Tibial nerve (tissue), 4 donors: ENCODE measurements around the gene TEAD3.

Source experiments
- EP300 ChIP-seq, 2 donors: sonication (generic); formaldehyde crosslinking; IDR thresholded peaks; one replicate each; pipeline ENCODE4 v1.6.1; 2017; ENCODE audit warnings: antibody characterized with exemption in 2 of 2, mild to moderate bottlenecking in 1 of 2
- POLR2A ChIP-seq, 2 donors: fragments of 450-650 bp; IDR thresholded peaks; one replicate each; pipeline ENCODE4 v1.6.1; 2017; ENCODE audit warnings: antibody characterized with exemption in 2 of 2, mild to moderate bottlenecking in 2 of 2, moderate library complexity in 2 of 2
- TF ChIP-seq, protein P1 (sequence below), 5 experiments: fragments of 200-600 bp in 3 of 5; fragments of 450-650 bp in 2 of 5; sonication (generic) in 3 of 5; IDR thresholded peaks; one replicate each; pipeline ENCODE4 v1.5.1; 2016 to 2019; ENCODE audit warnings: antibody characterized with exemption in 5 of 5, mild to moderate bottlenecking in 3 of 5, moderate library complexity in 2 of 5

DNA sequence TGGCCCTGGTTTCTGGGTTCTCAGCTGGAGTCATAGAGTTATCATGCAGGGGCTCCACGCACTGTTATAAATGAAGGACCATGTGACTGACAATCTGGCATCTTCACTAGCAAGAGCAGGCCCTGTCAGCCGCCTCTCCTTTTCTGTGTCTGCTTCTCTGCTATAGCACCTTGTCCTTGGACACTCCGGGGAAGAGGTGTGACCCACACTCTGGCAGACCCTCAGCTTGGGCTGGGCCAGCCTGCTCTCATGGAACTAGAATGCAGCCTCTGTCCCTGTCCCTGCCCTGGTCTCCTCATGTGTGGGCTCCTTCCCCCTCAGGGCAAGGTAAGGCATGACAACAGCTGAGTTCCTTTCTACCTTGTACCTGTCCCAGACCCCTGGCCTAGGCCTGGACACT, 55.7 kb downstream of the TEAD3 start:
- TF ChIP-seq POLR2A (IDR thresholded peaks at IDR 0.05) (no peak), EP300 (IDR thresholded peaks at IDR 0.05) (no peak)
- TF ChIP-seq, protein P1, sequence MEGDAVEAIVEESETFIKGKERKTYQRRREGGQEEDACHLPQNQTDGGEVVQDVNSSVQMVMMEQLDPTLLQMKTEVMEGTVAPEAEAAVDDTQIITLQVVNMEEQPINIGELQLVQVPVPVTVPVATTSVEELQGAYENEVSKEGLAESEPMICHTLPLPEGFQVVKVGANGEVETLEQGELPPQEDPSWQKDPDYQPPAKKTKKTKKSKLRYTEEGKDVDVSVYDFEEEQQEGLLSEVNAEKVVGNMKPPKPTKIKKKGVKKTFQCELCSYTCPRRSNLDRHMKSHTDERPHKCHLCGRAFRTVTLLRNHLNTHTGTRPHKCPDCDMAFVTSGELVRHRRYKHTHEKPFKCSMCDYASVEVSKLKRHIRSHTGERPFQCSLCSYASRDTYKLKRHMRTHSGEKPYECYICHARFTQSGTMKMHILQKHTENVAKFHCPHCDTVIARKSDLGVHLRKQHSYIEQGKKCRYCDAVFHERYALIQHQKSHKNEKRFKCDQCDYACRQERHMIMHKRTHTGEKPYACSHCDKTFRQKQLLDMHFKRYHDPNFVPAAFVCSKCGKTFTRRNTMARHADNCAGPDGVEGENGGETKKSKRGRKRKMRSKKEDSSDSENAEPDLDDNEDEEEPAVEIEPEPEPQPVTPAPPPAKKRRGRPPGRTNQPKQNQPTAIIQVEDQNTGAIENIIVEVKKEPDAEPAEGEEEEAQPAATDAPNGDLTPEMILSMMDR (IDR thresholded peaks at IDR 0.05), result no peak
